HG03280 (cell line): Measurements from ENCODE around the gene LURAP1L.
A peak's percentile ranks its signal among the peaks of the same experiment; 100 is the strongest.

Source experiments
- ATAC-seq: cut with Tn5 transposase; IDR thresholded peaks from one replicate; pipeline ENCODE4 v1.9.1; 2021; ENCODE audit warnings: mild to moderate bottlenecking, moderate library complexity; ENCODE audit not compliant: unreplicated experiment

LURAP1L gene

GRCh38 chr9:12776513-12777055, 1.8 kb downstream of the LURAP1L start:
- no peak for ATAC-seq

DNA sequence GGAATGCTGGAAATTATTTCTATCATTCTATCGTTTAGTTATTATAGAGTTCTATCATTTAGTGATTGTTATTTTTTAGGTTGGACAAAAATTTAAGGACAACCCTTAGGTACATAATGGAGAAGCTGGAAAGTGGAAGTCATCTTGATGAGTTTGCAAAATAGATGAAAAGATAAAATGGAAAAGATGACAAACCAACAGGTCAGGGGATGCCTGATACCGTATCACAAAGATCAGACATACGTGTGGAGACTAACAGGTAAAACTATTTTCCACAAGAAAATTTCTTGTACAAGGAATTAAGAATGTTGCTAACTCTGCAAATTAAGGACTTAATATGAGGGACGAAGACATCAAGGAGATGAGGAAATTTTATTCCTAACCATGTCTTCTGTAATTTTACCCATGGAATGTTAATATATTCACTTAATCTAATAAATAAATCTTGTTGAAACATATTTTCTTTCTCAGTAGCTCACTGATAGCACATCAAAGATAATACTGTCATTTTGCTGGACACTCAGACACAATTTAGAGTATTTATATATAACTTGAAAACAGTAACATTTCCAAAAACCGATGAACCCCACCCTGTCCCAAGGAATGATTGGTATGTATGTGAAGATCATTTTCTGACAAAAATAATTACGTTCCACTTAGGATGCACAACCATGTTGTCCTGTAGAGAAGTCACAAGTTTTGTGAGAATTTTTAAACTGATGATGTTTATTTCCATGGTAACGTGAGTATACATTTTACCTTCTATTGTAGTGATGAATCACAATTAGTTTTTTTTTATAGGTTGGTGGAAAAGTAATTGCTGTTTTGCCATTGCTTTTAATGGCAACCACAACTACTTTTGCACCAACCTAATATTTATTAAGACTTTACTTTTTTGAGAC, 2.6 kb downstream of the LURAP1L start:
- ATAC-seq, result no peak

GRCh38 chr9:12778389-12778788, 3.6 kb downstream of the LURAP1L start:
- no peak for ATAC-seq

DNA sequence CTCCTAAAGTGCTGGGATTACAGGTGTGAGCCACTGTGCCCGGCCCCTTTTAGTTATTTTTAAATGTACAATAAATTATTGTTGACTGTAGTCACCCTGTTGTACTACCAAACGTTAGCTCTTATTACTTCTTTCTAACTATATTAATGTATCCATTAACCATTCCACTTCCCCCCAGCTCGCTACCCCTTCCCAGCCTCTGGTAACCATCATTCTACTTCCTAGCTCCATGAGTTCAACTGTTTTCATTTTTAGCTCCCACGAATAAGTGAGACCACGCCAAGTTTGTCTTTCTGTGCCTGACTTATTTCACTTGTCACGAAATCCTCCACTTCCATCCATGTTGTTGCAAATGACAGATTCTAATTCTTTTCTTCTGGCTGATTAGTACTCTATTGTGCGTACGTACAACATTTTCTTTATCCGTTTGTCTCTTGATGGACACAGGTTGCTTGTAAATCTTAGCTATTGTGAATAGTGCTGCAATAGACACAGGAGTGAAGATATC, 6.5 kb downstream of the LURAP1L start:
- ATAC-seq, result no peak

DNA sequence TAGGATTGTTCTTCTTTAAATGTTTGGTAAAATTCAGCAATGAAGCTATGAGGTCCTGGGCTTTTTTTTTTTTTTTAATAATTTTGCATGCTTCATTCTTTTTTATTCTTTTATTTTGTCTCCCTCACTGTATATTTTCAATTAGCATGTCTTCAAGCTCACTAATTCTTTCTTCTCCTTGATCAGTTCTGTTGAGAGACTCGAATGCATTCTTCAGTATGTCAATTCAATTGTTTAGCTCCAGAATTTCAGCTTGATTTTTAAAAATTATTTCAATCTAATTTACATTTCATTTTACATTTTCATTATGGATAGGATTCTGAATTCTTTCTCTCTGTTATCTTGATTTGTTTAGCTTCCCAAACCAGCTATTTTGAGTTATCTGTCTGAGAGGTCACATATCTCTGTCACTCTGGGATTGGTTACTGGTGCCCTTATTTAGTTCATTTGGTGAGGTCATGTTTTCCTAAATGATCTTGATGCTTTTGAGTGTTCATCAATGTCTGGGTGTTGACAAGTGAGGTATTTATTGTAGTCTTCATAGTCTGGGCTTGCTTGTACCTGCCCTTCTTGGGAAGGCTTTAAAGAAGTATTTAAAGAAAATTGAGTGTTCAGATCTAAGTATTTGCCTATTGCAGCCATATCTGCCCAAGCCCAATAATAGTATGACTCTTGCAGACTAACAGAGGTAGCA, 9.1 kb downstream of the LURAP1L start:
- ATAC-seq, result peak; percentile 7

DNA sequence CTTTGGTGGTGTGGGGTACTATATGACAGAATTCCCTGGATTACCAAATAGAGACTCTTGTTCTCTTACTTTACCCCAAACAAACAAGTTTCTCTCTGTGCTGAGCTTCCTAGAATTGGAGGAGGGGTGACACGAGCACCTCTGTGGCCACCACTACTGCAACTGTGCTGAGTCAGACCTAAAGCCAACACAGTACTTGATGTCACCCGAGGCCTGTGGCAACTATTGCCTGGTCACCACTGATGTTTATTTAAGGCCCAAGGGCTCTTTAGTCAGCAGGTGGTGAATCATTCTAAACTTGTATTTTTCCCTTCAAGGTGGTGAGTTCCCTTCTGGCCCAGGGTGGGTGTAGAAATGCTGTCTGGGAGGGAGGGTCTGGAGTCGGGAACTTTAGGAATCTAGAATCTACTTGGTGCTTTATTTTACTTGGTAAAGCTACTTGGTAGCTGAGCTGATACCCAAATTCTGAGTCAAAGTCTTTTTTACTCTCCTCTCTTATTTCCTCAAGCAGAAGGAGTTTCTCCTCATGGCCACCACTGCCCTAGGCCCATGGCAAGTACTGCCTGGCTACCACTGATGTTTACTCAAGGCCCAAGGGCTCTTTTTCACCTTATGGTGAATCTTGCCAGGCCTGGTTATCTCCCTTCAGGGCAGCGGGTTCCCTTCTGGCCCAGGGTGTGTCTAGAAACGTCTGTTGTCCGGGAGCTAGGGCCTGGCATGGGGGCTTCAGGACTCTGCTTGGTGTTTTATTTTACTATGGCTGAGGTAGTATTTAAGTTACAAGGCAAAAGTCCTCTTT, 9.8 kb downstream of the LURAP1L start:
- ATAC-seq, result peak; percentile 94

DNA sequence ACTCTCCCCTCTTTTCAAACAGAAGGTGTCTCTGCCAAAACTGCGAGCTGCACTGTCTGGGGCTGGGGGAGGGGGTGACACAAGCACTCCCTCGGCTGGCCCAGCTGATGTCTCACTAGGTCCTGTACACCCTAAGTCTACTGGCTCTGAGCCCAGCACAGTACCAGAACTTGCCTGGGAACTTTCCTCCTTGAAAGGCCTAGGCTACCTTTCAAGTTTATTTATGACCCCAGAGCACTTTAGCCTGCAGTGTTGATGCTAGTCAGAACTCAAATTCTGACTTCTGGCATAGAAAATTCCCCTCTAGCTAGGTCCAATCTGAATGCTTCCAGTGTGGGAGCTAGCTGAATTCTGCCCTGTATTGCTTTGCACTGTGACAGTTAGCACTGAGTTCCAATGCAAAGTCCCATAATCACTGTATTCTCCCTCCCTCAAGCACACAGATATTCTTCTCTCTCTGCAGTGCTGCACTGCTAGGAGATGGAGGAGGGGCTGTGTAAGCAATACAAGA, 10.5 kb downstream of the LURAP1L start:
- ATAC-seq, result no peak

- ATAC-seq, result no peak
Measured at GRCh38 chr9:12785941-12786340, 11.1 kb downstream of the LURAP1L start.

GRCh38 chr9:12790001-12790400, 15.2 kb downstream of the LURAP1L start:
- no peak for ATAC-seq

DNA sequence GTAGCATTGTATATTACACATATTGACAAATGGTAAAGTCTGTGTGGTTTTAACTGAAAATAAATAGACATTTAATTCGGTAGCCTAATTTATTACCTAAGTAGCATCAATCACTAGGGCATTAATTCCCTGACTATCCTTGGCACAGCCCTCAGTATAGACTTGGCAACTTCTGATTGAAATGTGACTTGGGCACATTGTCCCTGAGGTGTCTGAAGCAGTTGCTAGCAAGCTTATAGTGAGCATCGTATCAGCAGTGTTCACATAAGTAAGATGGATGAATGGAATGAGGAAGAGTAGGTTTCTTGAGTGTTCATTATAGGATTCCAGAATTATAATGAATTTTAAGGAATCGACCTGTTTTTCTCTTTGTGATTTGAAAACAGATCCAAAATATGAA, 16.1 kb downstream of the LURAP1L start:
- no peak for ATAC-seq

DNA sequence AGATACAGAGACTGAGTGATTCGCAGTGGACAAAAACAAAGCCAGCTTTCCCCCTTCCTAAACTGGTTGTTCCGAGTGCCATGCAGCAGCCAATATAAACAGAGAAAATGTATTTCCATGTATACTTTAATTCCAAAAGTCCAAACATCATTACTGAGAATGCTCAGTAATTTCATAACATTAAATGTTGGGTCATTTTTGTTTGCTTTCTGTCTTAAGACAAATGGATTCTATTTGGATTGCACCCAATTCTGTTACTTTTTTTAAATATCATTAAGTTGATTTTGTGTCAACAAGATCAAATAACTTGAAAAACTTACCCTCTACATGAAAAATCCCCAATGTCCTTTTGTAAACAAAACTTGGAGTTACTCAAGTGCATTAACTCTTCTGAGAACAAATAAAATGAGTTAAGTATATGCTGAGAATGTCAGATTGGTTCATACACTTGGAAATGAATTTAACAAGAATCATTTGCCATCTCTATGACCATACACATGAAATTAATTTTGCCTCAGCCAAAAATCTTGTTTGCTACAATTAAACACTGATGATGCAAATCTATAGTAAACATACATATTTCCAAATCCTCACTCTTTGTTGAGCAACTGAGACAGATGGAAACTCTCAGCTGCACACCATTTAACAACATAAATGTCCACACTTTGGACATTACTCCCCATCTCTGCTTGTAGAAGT, 19.4 kb downstream of the LURAP1L start:
- ATAC-seq, result no peak

- no peak for ATAC-seq
Measured at GRCh38 chr9:12796601-12797000, 21.8 kb downstream of the LURAP1L start.

GRCh38 chr9:12797037-12797436, 22.2 kb downstream of the LURAP1L start:
- no peak for ATAC-seq

GRCh38 chr9:12798066-12798770, 23.4 kb downstream of the LURAP1L start:
- ATAC-seq, result no peak

GRCh38 chr9:12801187-12801586, 26.4 kb downstream of the LURAP1L start:
- no peak for ATAC-seq

GRCh38 chr9:12801663-12802062, 26.8 kb downstream of the LURAP1L start:
- ATAC-seq, result no peak

GRCh38 chr9:12802093-12802492, 27.3 kb downstream of the LURAP1L start:
- ATAC-seq, result no peak

DNA sequence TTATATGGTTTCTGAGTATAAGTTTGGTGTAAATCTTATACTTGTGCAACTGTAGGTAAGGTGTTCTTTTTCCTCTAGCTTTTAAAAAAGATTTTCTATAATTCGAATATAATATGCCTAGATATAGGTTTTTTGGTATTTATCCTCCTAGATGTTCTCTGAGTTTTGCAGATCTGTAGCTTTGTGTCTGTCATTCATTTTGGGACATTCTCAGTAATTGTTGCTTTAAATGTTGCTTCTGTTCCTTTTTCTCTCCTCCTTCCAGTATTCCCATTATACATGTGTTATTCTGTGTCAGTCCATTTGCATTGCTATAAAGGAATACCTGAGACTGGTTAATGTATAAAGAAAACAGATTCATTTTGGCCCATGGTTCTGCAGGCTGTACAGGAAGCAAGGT, 33.7 kb downstream of the LURAP1L start:
- no peak for ATAC-seq

DNA sequence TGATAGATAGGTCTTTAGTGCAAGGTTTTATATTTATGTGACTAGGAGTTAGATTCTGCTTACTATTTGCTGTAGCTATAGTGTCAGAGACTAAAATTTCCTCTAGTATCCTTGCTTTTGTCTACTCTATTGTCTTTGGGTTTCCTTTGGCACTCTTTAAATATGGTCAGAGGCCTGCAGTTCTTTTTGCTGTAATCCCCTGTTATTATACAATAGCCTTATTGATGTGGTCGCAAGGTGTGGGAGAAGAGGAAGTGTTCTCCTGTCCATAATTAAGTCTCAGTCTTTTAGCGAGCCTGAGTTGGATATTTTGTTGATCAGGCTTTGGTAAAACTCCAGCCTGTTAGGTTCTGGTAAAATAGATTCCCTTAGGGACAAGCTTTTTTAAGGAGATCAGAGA, 34.9 kb downstream of the LURAP1L start:
- ATAC-seq, result no peak
